IMR-90 (cell line): Measurements from ENCODE around the gene KRTAP10-5. TPM values are rescaled to one million over a fixed set of nuclear protein-coding genes. Genes with fewer than 3 reads are reported as not detected.

Source experiments
- ATAC-seq: fragments of 200-7000 bp; cut with Tn5 transposase; 2 replicates; pipeline ENCODE4 v1.9.1; 2020; ENCODE audit warnings: low read depth, mild to moderate bottlenecking, moderate library complexity
- BruUV-seq: library from RNA; stranded (reverse); fragments of 400-500 nt; replicated peaks from 2 replicates; lab custom pipeline; 2021; lab: Mats Ljungman, UMichigan
- CTCF ChIA-PET: fragments of 300-600 bp; formaldehyde crosslinking; extraction: SDS; loops from one replicate; lab custom pipeline; 2021; ENCODE audit warnings: antibody characterized with exemption; lab: Yijun Ruan, JAX
- POLR2A ChIA-PET: fragments of 300-600 bp; sonication (Branson Sonifier 250); formaldehyde crosslinking; loops from one replicate; lab custom pipeline; 2022; ENCODE audit warnings: antibody characterized with exemption; ENCODE audit not compliant: unreplicated experiment; lab: Charles Lee
- DNase-seq: peaks from one replicate; pipeline ENCODE4 v3.0.0; 2013
- H2AFZ ChIP-seq: replicated peaks from 2 replicates; pipeline ENCODE3; 2013; ENCODE audit warnings: low read length, mild to moderate bottlenecking; ENCODE audit not compliant: poor library complexity
- H2AK5ac ChIP-seq: 2 replicates; pipeline ENCODE4 v1.6.1; 2013; ENCODE audit warnings: low read depth, low read length, inconsistent platforms
- H2AK9ac ChIP-seq: replicated peaks from 2 replicates; pipeline ENCODE3; 2013; ENCODE audit warnings: mild to moderate bottlenecking, low read depth, low read length, moderate library complexity; ENCODE audit not compliant: poor library complexity
- H2BK120ac ChIP-seq: 2 replicates; pipeline ENCODE4 v1.6.1; 2013; ENCODE audit warnings: low read depth, low read length, inconsistent platforms
- H2BK15ac ChIP-seq: 3 replicates; pipeline ENCODE4 v1.6.1; 2013; ENCODE audit warnings: low read depth, low read length, inconsistent platforms
- H2BK20ac ChIP-seq: 2 replicates; pipeline ENCODE4 v1.6.1; 2013; ENCODE audit warnings: low read depth, mild to moderate bottlenecking, inconsistent platforms, low read length, moderate library complexity
- H2BK5ac ChIP-seq: 2 replicates; pipeline ENCODE4 v1.6.1; 2013; ENCODE audit warnings: mild to moderate bottlenecking, low read depth, low read length, inconsistent platforms; ENCODE audit not compliant: poor library complexity, severe bottlenecking
- H3K14ac ChIP-seq: replicated peaks from 2 replicates; pipeline ENCODE4 v1.6.1; 2013; ENCODE audit warnings: low read depth, low read length, inconsistent platforms
- H3K18ac ChIP-seq: 2 replicates; pipeline ENCODE4 v1.6.1; 2013; ENCODE audit warnings: low read depth, low read length, control low read depth
- H3K23ac ChIP-seq: 2 replicates; pipeline ENCODE4 v1.6.1; 2013; ENCODE audit warnings: low read depth, low read length, inconsistent platforms
- H3K27ac ChIP-seq: 2 replicates; pipeline ENCODE4 v1.5.1; 2013; ENCODE audit warnings: mild to moderate bottlenecking, control low read depth, low read length; ENCODE audit not compliant: insufficient read depth
- H3K27me3 ChIP-seq: 2 replicates; pipeline ENCODE4 v1.6.1; 2013; ENCODE audit warnings: low read length; ENCODE audit not compliant: control insufficient read depth, insufficient read depth
- H3K36me3 ChIP-seq: 2 replicates; pipeline ENCODE4 v1.6.1; 2013; ENCODE audit warnings: low read length, mixed read lengths; ENCODE audit not compliant: control insufficient read depth, insufficient read depth
- H3K4ac ChIP-seq: 2 replicates; pipeline ENCODE4 v1.6.1; 2013; ENCODE audit warnings: low read depth, low read length, inconsistent platforms
- H3K4me1 ChIP-seq: 2 replicates; pipeline ENCODE4 v1.6.1; 2013; ENCODE audit warnings: low read length, mixed read lengths; ENCODE audit not compliant: control insufficient read depth, insufficient read depth
- H3K4me2 ChIP-seq: 2 replicates; pipeline ENCODE4 v1.6.1; 2013; ENCODE audit warnings: low read depth, mild to moderate bottlenecking, control low read depth, low read length, moderate library complexity
- H3K4me3 ChIP-seq: 2 replicates; pipeline ENCODE4 v1.5.1; 2013; ENCODE audit warnings: low read depth, mild to moderate bottlenecking, control low read depth, low read length, moderate library complexity; ENCODE audit not compliant: insufficient read depth
- H3K56ac ChIP-seq: 2 replicates; pipeline ENCODE4 v1.6.1; 2013; ENCODE audit warnings: low read length, inconsistent platforms; ENCODE audit not compliant: insufficient read depth; ENCODE audit errors: extremely low read depth
- H3K79me1 ChIP-seq, 2 experiments: 2 replicates each; pipeline ENCODE4 v1.6.1; 2013; ENCODE audit warnings: low read length in 2 of 2, inconsistent platforms in 1 of 2, low read depth in 1 of 2
- H3K9ac ChIP-seq: 2 replicates; pipeline ENCODE4 v1.6.1; 2013; ENCODE audit warnings: low read depth, low read length, control low read depth
- H3K9me1 ChIP-seq: 2 replicates; pipeline ENCODE4 v1.6.1; 2013; ENCODE audit warnings: low read length, inconsistent platforms; ENCODE audit not compliant: insufficient read depth
- H3K9me3 ChIP-seq: 2 replicates; pipeline ENCODE4 v1.6.1; 2013; ENCODE audit warnings: low read length; ENCODE audit not compliant: control insufficient read depth, insufficient read depth
- H4K20me1 ChIP-seq: 2 replicates; pipeline ENCODE4 v1.6.1; 2013; ENCODE audit warnings: low read length, inconsistent platforms; ENCODE audit not compliant: insufficient read depth
- H4K5ac ChIP-seq: 2 replicates; pipeline ENCODE4 v1.6.1; 2013; ENCODE audit warnings: mild to moderate bottlenecking, low read depth, low read length, control low read depth
- H4K8ac ChIP-seq, 2 experiments: 2 replicates each; pipeline ENCODE4 v1.6.1; 2013; ENCODE audit warnings: low read depth in 2 of 2, low read length in 2 of 2, control low read depth in 1 of 2, inconsistent platforms in 1 of 2
- H4K91ac ChIP-seq: 2 replicates; pipeline ENCODE4 v1.6.1; 2013; ENCODE audit warnings: low read depth, low read length, inconsistent platforms; ENCODE audit not compliant: insufficient read depth
- BHLHE40 ChIP-seq: fragments of 150-350 bp; IDR thresholded peaks from 2 replicates; pipeline ENCODE4 v1.6.1; 2016; ENCODE audit warnings: mild to moderate bottlenecking, low read depth, low read length
- CEBPB ChIP-seq: IDR thresholded peaks from 2 replicates; pipeline ENCODE4 v1.6.1; 2012; ENCODE audit warnings: low read depth, low read length, improper control_type of control experiment
- CHD1 ChIP-seq: IDR thresholded peaks from 2 replicates; pipeline ENCODE4 v1.6.1; 2012; ENCODE audit warnings: low read depth, low read length, improper control_type of control experiment
- FOS ChIP-seq: fragments of 150-350 bp; IDR thresholded peaks from 2 replicates; pipeline ENCODE4 v1.6.1; 2016; ENCODE audit warnings: low read depth, low read length
- MAFK ChIP-seq: IDR thresholded peaks from 2 replicates; pipeline ENCODE4 v1.6.1; 2012; ENCODE audit warnings: low read depth, low read length, improper control_type of control experiment
- MAZ ChIP-seq: IDR thresholded peaks from 2 replicates; pipeline ENCODE4 v1.6.1; 2012; ENCODE audit warnings: low read depth, mild to moderate bottlenecking, low read length, improper control_type of control experiment, moderate library complexity, borderline replicate concordance
- MXI1 ChIP-seq: IDR thresholded peaks from 2 replicates; pipeline ENCODE4 v1.6.1; 2012; ENCODE audit warnings: low read depth, mild to moderate bottlenecking, low read length, moderate library complexity, borderline replicate concordance
- NFE2L2 ChIP-seq: fragments of 150-350 bp; IDR thresholded peaks from 2 replicates; pipeline ENCODE4 v1.6.1; 2016; ENCODE audit warnings: low read depth, mild to moderate bottlenecking, low read length
- POLR2A ChIP-seq: IDR thresholded peaks from 2 replicates; pipeline ENCODE4 v1.6.1; 2012; ENCODE audit warnings: mild to moderate bottlenecking, low read depth, low read length
- RAD21 ChIP-seq: IDR thresholded peaks from 2 replicates; pipeline ENCODE4 v1.6.1; 2012; ENCODE audit warnings: low read length, improper control_type of control experiment
- RCOR1 ChIP-seq: IDR thresholded peaks from 2 replicates; pipeline ENCODE4 v1.6.1; 2012; ENCODE audit warnings: mild to moderate bottlenecking, low read length, improper control_type of control experiment; ENCODE audit not compliant: insufficient replicate concordance
- RFX5 ChIP-seq: IDR thresholded peaks from 2 replicates; pipeline ENCODE4 v1.8.0; 2012; ENCODE audit warnings: low read depth, mild to moderate bottlenecking, low read length, moderate library complexity
- SMC3 ChIP-seq: fragments of 150-350 bp; IDR thresholded peaks from 2 replicates; pipeline ENCODE4 v1.6.1; 2016; ENCODE audit warnings: low read depth, mild to moderate bottlenecking, antibody characterized with exemption, low read length, moderate library complexity
- WGBS, 2 experiments: methylation state at CpG; one replicate each; pipeline versions ENCODE4 v1.1.5 to v1.1.7; 2013; ENCODE audit warnings: missing lambda C conversion rate in 2 of 2; ENCODE audit not compliant: insufficient read length in 1 of 2; ENCODE audit errors: extremely low coverage in 2 of 2; 5-methylcytosine and 5-hydroxymethylcytosine counted together
- dilution Hi-C: fragments of 300-500 bp; cut with HindIII; formaldehyde crosslinking; loops from one replicate; pipeline ENCODE4 v1.14.3; 2018; ENCODE audit warnings: low sequenced_read_pairs; ENCODE audit not compliant: unreplicated experiment
- in situ Hi-C: fragments of 300-500 bp; cut with MboI; formaldehyde crosslinking; loops from 3 replicates; pipeline ENCODE4 v1.14.3; 2019; ENCODE audit warnings: low sequenced_read_pairs, inconsistent platforms, mixed read lengths
- intact Hi-C: fragments of 100-400 bp; cut with micrococcal nuclease; formaldehyde crosslinking; loops from 2 replicates; pipeline ENCODE4 v1.10.0; 2022
- polyA plus RNA-seq, 3 experiments: library from polyadenylated mRNA; depleted of rRNA; stranded (reverse); fragments of >200 nt; gene quantifications; 2 replicates each; pipeline ENCODE4 v1.2.3, GENCODE V29; 2012; ENCODE audit warnings: low replicate concordance in 1 of 3
- total RNA-seq: library from RNA; depleted of rRNA; stranded (reverse); fragments of >200 nt; gene quantifications from 2 replicates; pipeline ENCODE4 v1.2.3, GENCODE V29; 2012
- TF ChIP-seq, protein P1 (sequence below): fragments of 150-350 bp; IDR thresholded peaks from 2 replicates; pipeline ENCODE4 v1.6.1; 2016; ENCODE audit warnings: low read depth, mild to moderate bottlenecking, low read length, moderate library complexity, borderline replicate concordance
- TF ChIP-seq, protein P2 (sequence below): fragments of 150-350 bp; IDR thresholded peaks from 2 replicates; pipeline ENCODE4 v1.6.1; 2017; ENCODE audit warnings: mild to moderate bottlenecking, antibody characterized with exemption, low read length, low read depth
- TF ChIP-seq, protein P3 (sequence below): conservative IDR thresholded peaks from 2 replicates; pipeline ENCODE4 v1.5.1; 2012; ENCODE audit warnings: mild to moderate bottlenecking, low read depth, low read length, improper control_type of control experiment

The KRTAP10-5 gene
- total and polyA plus RNA-seq, 2 of the 4 experiments (the other 2 are of a cell fraction) = not detected

DNA sequence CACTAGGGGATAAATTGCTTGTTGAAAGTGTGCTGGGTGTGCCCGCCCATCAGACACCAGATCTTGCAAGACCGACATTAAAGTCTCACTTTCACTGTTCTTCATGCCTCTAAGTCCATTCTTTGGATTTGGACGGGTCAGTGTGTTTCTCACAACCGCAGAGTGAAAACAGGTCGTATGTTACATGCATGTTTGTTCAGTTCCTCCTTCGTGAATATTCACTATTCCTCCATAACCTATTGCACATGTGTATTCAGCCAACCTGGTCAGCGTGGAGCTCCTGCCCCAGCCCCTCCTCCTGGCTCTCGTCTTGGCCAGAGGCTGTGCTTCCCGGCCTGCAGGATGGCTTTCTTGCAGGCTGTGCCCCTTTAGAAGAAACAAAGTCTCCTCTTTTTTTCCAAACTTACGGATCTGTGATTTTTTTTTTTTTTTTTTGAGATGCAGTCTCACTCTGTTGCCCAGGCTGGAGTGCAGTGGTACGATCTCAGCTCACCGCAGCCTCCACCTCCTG lies 14.1 kb upstream of the KRTAP10-5 start:
- no peak overlapping the region for H3K4ac ChIP-seq
- no peak overlapping the region for H2BK20ac ChIP-seq
- ATAC-seq = no peak
- dilution Hi-C loops = no loop called here
- no peak overlapping the region for H3K23ac ChIP-seq
- in situ Hi-C loops = no loop called here
- H3K14ac ChIP-seq = no peak overlapping the region
- H2BK15ac ChIP-seq = no peak overlapping the region
- no peak overlapping the region for H2BK120ac ChIP-seq
- no peak overlapping the region for H4K8ac ChIP-seq
- H3K9ac ChIP-seq = no peak overlapping the region
- H3K27me3 ChIP-seq = peaks cover 4% of the 10 kb centered on the region; the same call in 1 of the 2 replicates
- H3K79me1 ChIP-seq = no peaks in the 10 kb centered on the region
- no TSS peak for BruUV-seq
- H3K9me3 ChIP-seq = no peaks in the 10 kb centered on the region
- no peak overlapping the region for H3K4me2 ChIP-seq
- H3K9me1 ChIP-seq = no peaks in the 10 kb centered on the region
- WGBS, 2 experiments = 65% methylated on average over 7 of the region's 12 CpGs; no CpG with 5 or more reads in 1 of the 2 experiments
- no peak overlapping the region for H4K91ac ChIP-seq
- H3K4me3 ChIP-seq = no peak overlapping the region
- no peak overlapping the region for H4K5ac ChIP-seq
- TF ChIP-seq MAFK (no peak), CHD1 (no peak), FOS (no peak), RCOR1 (no peak), SMC3 (no peak), RAD21 (no peak), BHLHE40 (no peak), CEBPB (no peak), MXI1 (no peak), RFX5 (no peak), NFE2L2 (no peak), MAZ (no peak), POLR2A (no peak)
- TF ChIP-seq, protein P1, sequence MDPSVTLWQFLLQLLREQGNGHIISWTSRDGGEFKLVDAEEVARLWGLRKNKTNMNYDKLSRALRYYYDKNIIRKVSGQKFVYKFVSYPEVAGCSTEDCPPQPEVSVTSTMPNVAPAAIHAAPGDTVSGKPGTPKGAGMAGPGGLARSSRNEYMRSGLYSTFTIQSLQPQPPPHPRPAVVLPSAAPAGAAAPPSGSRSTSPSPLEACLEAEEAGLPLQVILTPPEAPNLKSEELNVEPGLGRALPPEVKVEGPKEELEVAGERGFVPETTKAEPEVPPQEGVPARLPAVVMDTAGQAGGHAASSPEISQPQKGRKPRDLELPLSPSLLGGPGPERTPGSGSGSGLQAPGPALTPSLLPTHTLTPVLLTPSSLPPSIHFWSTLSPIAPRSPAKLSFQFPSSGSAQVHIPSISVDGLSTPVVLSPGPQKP = no peak
- TF ChIP-seq, protein P2, sequence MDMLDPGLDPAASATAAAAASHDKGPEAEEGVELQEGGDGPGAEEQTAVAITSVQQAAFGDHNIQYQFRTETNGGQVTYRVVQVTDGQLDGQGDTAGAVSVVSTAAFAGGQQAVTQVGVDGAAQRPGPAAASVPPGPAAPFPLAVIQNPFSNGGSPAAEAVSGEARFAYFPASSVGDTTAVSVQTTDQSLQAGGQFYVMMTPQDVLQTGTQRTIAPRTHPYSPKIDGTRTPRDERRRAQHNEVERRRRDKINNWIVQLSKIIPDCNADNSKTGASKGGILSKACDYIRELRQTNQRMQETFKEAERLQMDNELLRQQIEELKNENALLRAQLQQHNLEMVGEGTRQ = no peak
- TF ChIP-seq, protein P3, sequence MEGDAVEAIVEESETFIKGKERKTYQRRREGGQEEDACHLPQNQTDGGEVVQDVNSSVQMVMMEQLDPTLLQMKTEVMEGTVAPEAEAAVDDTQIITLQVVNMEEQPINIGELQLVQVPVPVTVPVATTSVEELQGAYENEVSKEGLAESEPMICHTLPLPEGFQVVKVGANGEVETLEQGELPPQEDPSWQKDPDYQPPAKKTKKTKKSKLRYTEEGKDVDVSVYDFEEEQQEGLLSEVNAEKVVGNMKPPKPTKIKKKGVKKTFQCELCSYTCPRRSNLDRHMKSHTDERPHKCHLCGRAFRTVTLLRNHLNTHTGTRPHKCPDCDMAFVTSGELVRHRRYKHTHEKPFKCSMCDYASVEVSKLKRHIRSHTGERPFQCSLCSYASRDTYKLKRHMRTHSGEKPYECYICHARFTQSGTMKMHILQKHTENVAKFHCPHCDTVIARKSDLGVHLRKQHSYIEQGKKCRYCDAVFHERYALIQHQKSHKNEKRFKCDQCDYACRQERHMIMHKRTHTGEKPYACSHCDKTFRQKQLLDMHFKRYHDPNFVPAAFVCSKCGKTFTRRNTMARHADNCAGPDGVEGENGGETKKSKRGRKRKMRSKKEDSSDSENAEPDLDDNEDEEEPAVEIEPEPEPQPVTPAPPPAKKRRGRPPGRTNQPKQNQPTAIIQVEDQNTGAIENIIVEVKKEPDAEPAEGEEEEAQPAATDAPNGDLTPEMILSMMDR = no peak
- H2AK5ac ChIP-seq = no peak overlapping the region
- H3K4me1 ChIP-seq = no peaks in the 10 kb centered on the region
- peak overlapping the region; percentile 56 for H2AFZ ChIP-seq
- DNase-seq = no peak
- H2BK5ac ChIP-seq = no peak overlapping the region
- ChIA-PET POLR2A (no interaction called here), CTCF (interaction anchor here (0.7 kb wide), 1 partner anchor 47 kb away, joined by 5 read pairs; no protein-coding TSS in a partner anchor)
- intact Hi-C loops = no loop called here
- H3K27ac ChIP-seq = no peak overlapping the region
- H3K56ac ChIP-seq = no peak overlapping the region
- H3K18ac ChIP-seq = no peak overlapping the region
- H2AK9ac ChIP-seq = no peak overlapping the region
- H3K36me3 ChIP-seq = no peaks in the 10 kb centered on the region
- H4K20me1 ChIP-seq = no peaks in the 10 kb centered on the region
